ENCODE results near the gene SHB.

Gene SHB

GRCh38 chr9:37925786-37926736 lies 143.0 kb downstream of the SHB start:
- peak; percentile 38 for DNase-seq

- DNase-seq = no peak
Measured at GRCh38 chr9:37925006-37925405, 144.0 kb downstream of the SHB start.

- no peak for DNase-seq
Measured at GRCh38 chr9:37924538-37924937, 144.5 kb downstream of the SHB start.

- DNase-seq = no peak
Measured at GRCh38 chr9:37923796-37924427, 145.1 kb downstream of the SHB start.

- DNase-seq = no peak
Measured at GRCh38 chr9:37923118-37923795, 145.8 kb downstream of the SHB start.

GRCh38 chr9:37922363-37923117 lies 146.5 kb downstream of the SHB start:
- DNase-seq = no peak

- peak; percentile 67 for DNase-seq
Measured at GRCh38 chr9:37921546-37922300, 147.3 kb downstream of the SHB start.

GRCh38 chr9:37921168-37921510 lies 147.9 kb downstream of the SHB start:
- no peak for DNase-seq

GRCh38 chr9:37920471-37921167 lies 148.4 kb downstream of the SHB start:
- DNase-seq = no peak

- DNase-seq = no peak
Measured at GRCh38 chr9:37919956-37920335, 149.1 kb downstream of the SHB start.

GRCh38 chr9:37919246-37919955 lies 149.6 kb downstream of the SHB start:
- DNase-seq = no peak

- no peak for DNase-seq
Measured at GRCh38 chr9:37918665-37919170, 150.3 kb downstream of the SHB start.

GRCh38 chr9:37917801-37918664 lies 151.0 kb downstream of the SHB start:
- DNase-seq = no peak

- DNase-seq = no peak
Measured at GRCh38 chr9:37917313-37917731, 151.7 kb downstream of the SHB start.

GRCh38 chr9:37916471-37917312 lies 152.3 kb downstream of the SHB start:
- DNase-seq = no peak

- DNase-seq = no peak
Measured at GRCh38 chr9:37915911-37916470, 153.0 kb downstream of the SHB start.

- DNase-seq = no peak
Measured at GRCh38 chr9:37914701-37915358, 154.2 kb downstream of the SHB start.

- no peak for DNase-seq
Measured at GRCh38 chr9:37914154-37914551, 154.9 kb downstream of the SHB start.
